Activated T-helper 17 cell treated with anti-CD3 and anti-CD28 coated beads, Interleukin-2, amount 50 U/mL, for 72 hours (primary cell): ENCODE results near the gene KIF1A. TPM values are rescaled to one million over a fixed set of nuclear protein-coding genes. Genes with fewer than 3 reads are reported as not detected.

Experiments
- ATAC-seq: fragments of 150-1000 bp; cut with Tn5 transposase; replicated peaks from 2 replicates; pipeline ENCODE4 v1.10.0; 2021; ENCODE audit warnings: mild to moderate bottlenecking, moderate library complexity
- H3K27ac Mint-ChIP-seq: one replicate; pipeline ENCODE4 v1.8.0; 2022; ENCODE audit warnings: mixed read lengths
- H3K27me3 Mint-ChIP-seq: one replicate; pipeline ENCODE4 v1.8.0; 2022; ENCODE audit warnings: mixed read lengths
- H3K36me3 Mint-ChIP-seq: one replicate; pipeline ENCODE4 v1.8.0; 2022; ENCODE audit warnings: low read depth, mild to moderate bottlenecking, mixed read lengths
- H3K4me1 Mint-ChIP-seq: one replicate; pipeline ENCODE4 v1.8.0; 2022; ENCODE audit warnings: mixed read lengths
- H3K4me3 Mint-ChIP-seq: one replicate; pipeline ENCODE4 v1.8.0; 2022; ENCODE audit warnings: mild to moderate bottlenecking, mixed read lengths
- H3K9me3 Mint-ChIP-seq: one replicate; pipeline ENCODE4 v1.8.0; 2022; ENCODE audit warnings: mixed read lengths
- total RNA-seq, 2 donors: library from RNA; stranded (reverse); gene quantifications; one replicate each; pipeline ENCODE4 v1.2.3, GENCODE V29; 2022

KIF1A gene
- total RNA-seq, 2 donors from 2014 or later, result 0.37 to 1.1 TPM

GRCh38 chr2:240745456-240745855 is 74.6 kb downstream of the KIF1A start:
- H3K4me1 Mint-ChIP-seq, result no peaks in the 10 kb centered on the region
- H3K36me3 Mint-ChIP-seq, result no peaks in the 10 kb centered on the region
- H3K9me3 Mint-ChIP-seq, result no peaks in the 10 kb centered on the region
- ATAC-seq, result no peak
- no peak overlapping the region for H3K4me3 Mint-ChIP-seq
- H3K27ac Mint-ChIP-seq, result no peak overlapping the region
- H3K27me3 Mint-ChIP-seq, result no peaks in the 10 kb centered on the region

GRCh38 chr2:240742602-240743095 is 77.4 kb downstream of the KIF1A start:
- Mint-ChIP-seq H3K27me3 (no peaks in the 10 kb centered on the region), H3K4me3 (no peak overlapping the region), H3K9me3 (no peaks in the 10 kb centered on the region), H3K4me1 (peaks cover 6% of the 10 kb centered on the region), H3K27ac (no peak overlapping the region), H3K36me3 (no peaks in the 10 kb centered on the region)
- ATAC-seq, result no peak

GRCh38 chr2:240741091-240741490 is 78.9 kb downstream of the KIF1A start:
- no peaks in the 10 kb centered on the region for H3K27me3 Mint-ChIP-seq
- no peaks in the 10 kb centered on the region for H3K36me3 Mint-ChIP-seq
- no peaks in the 10 kb centered on the region for H3K9me3 Mint-ChIP-seq
- peaks cover 6% of the 10 kb centered on the region for H3K4me1 Mint-ChIP-seq
- no peak overlapping the region for H3K4me3 Mint-ChIP-seq
- ATAC-seq, result no peak
- H3K27ac Mint-ChIP-seq, result no peak overlapping the region

GRCh38 chr2:240739797-240740196 is 80.2 kb downstream of the KIF1A start:
- ATAC-seq, result peak; percentile 66
- Mint-ChIP-seq H3K36me3 (no peaks in the 10 kb centered on the region), H3K27me3 (no peaks in the 10 kb centered on the region), H3K4me3 (peak overlapping the region; percentile 26), H3K4me1 (peaks cover 6% of the 10 kb centered on the region), H3K27ac (peak overlapping the region; percentile 37), H3K9me3 (no peaks in the 10 kb centered on the region)

- Mint-ChIP-seq H3K36me3 (no peaks in the 10 kb centered on the region), H3K27me3 (no peaks in the 10 kb centered on the region), H3K4me1 (peaks cover 6% of the 10 kb centered on the region), H3K9me3 (no peaks in the 10 kb centered on the region), H3K4me3 (no peak overlapping the region), H3K27ac (no peak overlapping the region)
- ATAC-seq, result no peak
Observed at GRCh38 chr2:240737958-240738357, 82.1 kb downstream of the KIF1A start.

- no peaks in the 10 kb centered on the region for H3K36me3 Mint-ChIP-seq
- no peak overlapping the region for H3K4me3 Mint-ChIP-seq
- H3K9me3 Mint-ChIP-seq, result no peaks in the 10 kb centered on the region
- no peaks in the 10 kb centered on the region for H3K27me3 Mint-ChIP-seq
- H3K27ac Mint-ChIP-seq, result no peak overlapping the region
- peaks cover 6% of the 10 kb centered on the region for H3K4me1 Mint-ChIP-seq
- no peak for ATAC-seq
Observed at GRCh38 chr2:240737512-240737911, 82.5 kb downstream of the KIF1A start.

GRCh38 chr2:240736281-240737250 is 83.5 kb downstream of the KIF1A start:
- Mint-ChIP-seq H3K9me3 (no peaks in the 10 kb centered on the region), H3K4me3 (no peak overlapping the region), H3K4me1 (peaks cover 6% of the 10 kb centered on the region), H3K36me3 (no peaks in the 10 kb centered on the region), H3K27ac (no peak overlapping the region), H3K27me3 (no peaks in the 10 kb centered on the region)
- ATAC-seq, result no peak

GRCh38 chr2:240735476-240735875 is 84.5 kb downstream of the KIF1A start:
- no peaks in the 10 kb centered on the region for H3K9me3 Mint-ChIP-seq
- no peak overlapping the region for H3K27ac Mint-ChIP-seq
- H3K27me3 Mint-ChIP-seq, result no peaks in the 10 kb centered on the region
- no peaks in the 10 kb centered on the region for H3K36me3 Mint-ChIP-seq
- peaks cover 6% of the 10 kb centered on the region for H3K4me1 Mint-ChIP-seq
- H3K4me3 Mint-ChIP-seq, result no peak overlapping the region
- ATAC-seq, result no peak

- ATAC-seq, result no peak
- no peaks in the 10 kb centered on the region for H3K9me3 Mint-ChIP-seq
- H3K27me3 Mint-ChIP-seq, result no peaks in the 10 kb centered on the region
- H3K36me3 Mint-ChIP-seq, result no peaks in the 10 kb centered on the region
- H3K4me1 Mint-ChIP-seq, result peaks cover 6% of the 10 kb centered on the region
- H3K4me3 Mint-ChIP-seq, result no peak overlapping the region
- no peak overlapping the region for H3K27ac Mint-ChIP-seq
Observed at GRCh38 chr2:240734756-240735155, 85.3 kb downstream of the KIF1A start.

- no peaks in the 10 kb centered on the region for H3K36me3 Mint-ChIP-seq
- no peaks in the 10 kb centered on the region for H3K9me3 Mint-ChIP-seq
- no peak overlapping the region for H3K27ac Mint-ChIP-seq
- ATAC-seq, result peak; percentile 29
- peaks cover under 1% of the 10 kb centered on the region for H3K4me1 Mint-ChIP-seq
- H3K4me3 Mint-ChIP-seq, result no peak overlapping the region
- H3K27me3 Mint-ChIP-seq, result peaks cover 4% of the 10 kb centered on the region
Observed at GRCh38 chr2:240733803-240734495, 86.1 kb downstream of the KIF1A start.

GRCh38 chr2:240732911-240733622 is 87.0 kb downstream of the KIF1A start:
- Mint-ChIP-seq H3K4me1 (no peaks in the 10 kb centered on the region), H3K27me3 (peaks cover 7% of the 10 kb centered on the region), H3K9me3 (no peaks in the 10 kb centered on the region), H3K36me3 (no peaks in the 10 kb centered on the region), H3K27ac (no peak overlapping the region), H3K4me3 (no peak overlapping the region)
- no peak for ATAC-seq

GRCh38 chr2:240732184-240732583 is 87.8 kb downstream of the KIF1A start:
- Mint-ChIP-seq H3K4me1 (no peaks in the 10 kb centered on the region), H3K9me3 (no peaks in the 10 kb centered on the region), H3K27me3 (peaks cover 9% of the 10 kb centered on the region), H3K36me3 (no peaks in the 10 kb centered on the region), H3K4me3 (no peak overlapping the region), H3K27ac (no peak overlapping the region)
- no peak for ATAC-seq

GRCh38 chr2:240731178-240731545 is 88.9 kb downstream of the KIF1A start:
- Mint-ChIP-seq H3K4me3 (no peak overlapping the region), H3K27me3 (peaks cover 12% of the 10 kb centered on the region), H3K9me3 (no peaks in the 10 kb centered on the region), H3K4me1 (no peaks in the 10 kb centered on the region), H3K27ac (no peak overlapping the region), H3K36me3 (no peaks in the 10 kb centered on the region)
- no peak for ATAC-seq

- peaks cover 12% of the 10 kb centered on the region for H3K27me3 Mint-ChIP-seq
- no peaks in the 10 kb centered on the region for H3K36me3 Mint-ChIP-seq
- H3K4me3 Mint-ChIP-seq, result no peak overlapping the region
- H3K4me1 Mint-ChIP-seq, result no peaks in the 10 kb centered on the region
- no peak for ATAC-seq
- H3K27ac Mint-ChIP-seq, result no peak overlapping the region
- H3K9me3 Mint-ChIP-seq, result no peaks in the 10 kb centered on the region
Observed at GRCh38 chr2:240730501-240731177, 89.4 kb downstream of the KIF1A start.
